B cell (primary cell): ENCODE data around the gene SRSF2.

Experiments used
- EZH2 ChIP-seq: IDR thresholded peaks from 2 replicates; pipeline ENCODE4 v1.6.1; 2012; ENCODE audit warnings: borderline replicate concordance, low read depth, mild to moderate bottlenecking, moderate library complexity, low read length; ENCODE audit not compliant: insufficient read depth, poor library complexity, severe bottlenecking
- TF ChIP-seq, protein P1 (sequence below): fragments of 200-600 bp; IDR thresholded peaks from one replicate; pipeline ENCODE4 v1.8.0; 2022; ENCODE audit warnings: antibody characterized with exemption, mild to moderate bottlenecking

DNA sequence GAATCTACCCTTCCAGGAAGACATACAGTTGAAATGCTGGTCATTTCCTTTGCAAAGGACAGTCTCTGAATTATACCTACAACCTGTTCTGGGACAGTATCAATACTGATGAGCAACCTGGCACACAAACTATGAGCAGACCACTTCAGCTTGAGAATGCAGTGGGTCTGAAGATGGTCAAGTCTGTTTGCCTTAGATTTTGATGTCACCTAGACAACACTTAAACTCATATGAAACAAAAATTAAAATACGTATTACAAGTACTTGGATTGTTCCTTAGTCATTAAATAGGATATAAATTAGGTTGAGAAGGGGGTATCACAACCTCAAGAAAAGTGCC is 3.5 kb downstream of the SRSF2 start:
- TF ChIP-seq, protein P1, sequence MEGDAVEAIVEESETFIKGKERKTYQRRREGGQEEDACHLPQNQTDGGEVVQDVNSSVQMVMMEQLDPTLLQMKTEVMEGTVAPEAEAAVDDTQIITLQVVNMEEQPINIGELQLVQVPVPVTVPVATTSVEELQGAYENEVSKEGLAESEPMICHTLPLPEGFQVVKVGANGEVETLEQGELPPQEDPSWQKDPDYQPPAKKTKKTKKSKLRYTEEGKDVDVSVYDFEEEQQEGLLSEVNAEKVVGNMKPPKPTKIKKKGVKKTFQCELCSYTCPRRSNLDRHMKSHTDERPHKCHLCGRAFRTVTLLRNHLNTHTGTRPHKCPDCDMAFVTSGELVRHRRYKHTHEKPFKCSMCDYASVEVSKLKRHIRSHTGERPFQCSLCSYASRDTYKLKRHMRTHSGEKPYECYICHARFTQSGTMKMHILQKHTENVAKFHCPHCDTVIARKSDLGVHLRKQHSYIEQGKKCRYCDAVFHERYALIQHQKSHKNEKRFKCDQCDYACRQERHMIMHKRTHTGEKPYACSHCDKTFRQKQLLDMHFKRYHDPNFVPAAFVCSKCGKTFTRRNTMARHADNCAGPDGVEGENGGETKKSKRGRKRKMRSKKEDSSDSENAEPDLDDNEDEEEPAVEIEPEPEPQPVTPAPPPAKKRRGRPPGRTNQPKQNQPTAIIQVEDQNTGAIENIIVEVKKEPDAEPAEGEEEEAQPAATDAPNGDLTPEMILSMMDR, result no peak
- TF ChIP-seq EZH2, result no peak
